ENCODE data around the gene DENND2D.

DENND2D gene

DNA sequence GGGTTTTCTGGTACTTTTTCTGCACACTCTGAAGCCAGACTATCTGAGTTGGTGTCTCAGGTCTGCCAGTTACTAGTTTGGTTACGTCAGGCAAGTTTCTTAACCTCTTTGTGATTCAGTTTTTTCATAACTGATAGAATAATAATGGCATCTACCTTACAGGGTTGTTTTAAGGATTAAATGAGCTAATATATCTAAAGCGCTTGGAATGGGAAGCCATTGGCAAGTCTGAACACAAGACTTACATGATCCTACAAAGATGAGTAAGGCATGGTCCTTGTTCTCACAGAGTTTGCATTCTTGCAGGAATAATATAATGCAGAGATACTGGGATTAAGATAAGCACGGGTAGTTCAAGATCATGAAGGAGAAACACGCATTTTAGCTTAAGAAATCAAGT, 9.2 kb upstream of the DENND2D start:
- no peak overlapping the region for H2AK5ac ChIP-seq (ENCODE audit: low read depth, low read length)
- H4K8ac ChIP-seq (ENCODE audit: low read depth, low read length): no peak overlapping the region
- no peaks in the 10 kb centered on the region for H3K9me3 ChIP-seq (replicated peaks in 1 of 2; ENCODE audit: control insufficient read depth in 2 of 2, insufficient read depth in 1 of 2, low read depth in 1 of 2, low read length in 2 of 2)
- peaks cover 4 to 7% of the 10 kb centered on the region in 2 donors for H3K4me1 ChIP-seq (ENCODE audit: control insufficient read depth in 2 of 2, insufficient read depth in 1 of 2, low read depth in 1 of 2, low read length in 2 of 2)
- DNase-seq (ENCODE audit: low spot score): no peak
- peaks cover 0 to 9% (median 0%) of the 10 kb centered on the region in 3 experiments for H3K27me3 ChIP-seq (ENCODE audit: control insufficient read depth in 3 of 3, insufficient read depth in 3 of 3, low read depth in 1 of 3, low read length in 3 of 3)
- no peak overlapping the region for H2BK12ac ChIP-seq (ENCODE audit: low read length)
- no peak overlapping the region for H2BK15ac ChIP-seq (ENCODE audit: low read length)
- no peak overlapping the region for H3K4me2 ChIP-seq (ENCODE audit: insufficient read depth, low read length, poor library complexity, severe bottlenecking)
- H3K4me3 ChIP-seq (ENCODE audit: low read length in 2 of 2): no peak overlapping the region
- no peaks in the 10 kb centered on the region for H3K79me1 ChIP-seq (ENCODE audit: low read depth, low read length)
- no peak overlapping the region for H3K27ac ChIP-seq (replicated peaks; ENCODE audit: low read length)
- no peaks in the 10 kb centered on the region for H3K36me3 ChIP-seq (replicated peaks in 1 of 2; ENCODE audit: control insufficient read depth in 2 of 2, insufficient read depth in 2 of 2, low read length in 2 of 2)
- H3K4ac ChIP-seq (ENCODE audit: low read length): no peak overlapping the region
- no peak overlapping the region for H4K91ac ChIP-seq (ENCODE audit: low read depth, low read length, poor library complexity)
- no peak overlapping the region for H2AFZ ChIP-seq (ENCODE audit: low read length)
- H3K14ac ChIP-seq (ENCODE audit: low read length): no peak overlapping the region
- H2BK5ac ChIP-seq (ENCODE audit: low read length): no peak overlapping the region
- H3K9ac ChIP-seq (ENCODE audit: low read depth, low read length, poor library complexity): no peak overlapping the region
- no peak overlapping the region for H3K18ac ChIP-seq (ENCODE audit: low read length)
- H3K23ac ChIP-seq (ENCODE audit: low read depth, low read length, poor library complexity): no peak overlapping the region
- no CpG with 5 or more reads among the region's 4 CpGs for WGBS, 2 donors (ENCODE audit: extremely low coverage in 2 of 2, insufficient read length in 2 of 2, insufficient replicate concordance in 1 of 2)
- H2BK120ac ChIP-seq (ENCODE audit: low read depth, low read length): no peak overlapping the region

DNA sequence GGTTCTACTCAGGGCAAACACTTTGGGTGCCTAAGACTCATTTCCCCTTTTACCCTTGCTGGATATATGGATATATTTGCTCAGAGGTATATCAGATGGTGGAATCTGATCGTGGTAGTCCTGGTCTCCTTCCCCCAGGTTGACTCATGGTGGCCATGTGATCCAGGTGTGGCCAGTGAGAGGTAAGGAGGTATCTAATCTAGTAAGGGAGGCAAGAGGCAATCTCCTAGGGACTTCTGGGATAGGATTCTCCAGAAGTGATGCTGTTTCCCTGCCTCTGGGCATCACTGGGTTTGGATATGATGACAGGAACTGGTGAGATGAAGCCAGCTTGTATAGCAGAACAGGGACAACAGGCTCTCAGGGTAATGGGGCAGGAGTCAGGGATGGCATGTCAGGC, 8.5 kb upstream of the DENND2D start:
- WGBS, 2 donors (ENCODE audit: extremely low coverage in 2 of 2, insufficient read length in 2 of 2, insufficient replicate concordance in 1 of 2): no CpG with 5 or more reads among the region's 1 CpG
- Histone ChIP-seq H3K27me3 (ENCODE audit: control insufficient read depth in 3 of 3, insufficient read depth in 3 of 3, low read depth in 1 of 3, low read length in 3 of 3) (peaks cover 0 to 13% (median 0%) of the 10 kb centered on the region in 3 experiments), H2BK15ac (ENCODE audit: low read length) (no peak overlapping the region), H2BK120ac (ENCODE audit: low read depth, low read length) (no peak overlapping the region), H3K27ac (replicated peaks; ENCODE audit: low read length) (no peak overlapping the region), H3K18ac (ENCODE audit: low read length) (no peak overlapping the region), H4K91ac (ENCODE audit: low read depth, low read length, poor library complexity) (no peak overlapping the region), H3K4ac (ENCODE audit: low read length) (no peak overlapping the region), H2AK5ac (ENCODE audit: low read depth, low read length) (peak overlapping the region; percentile 6), H3K36me3 (replicated peaks in 1 of 2; ENCODE audit: control insufficient read depth in 2 of 2, insufficient read depth in 2 of 2, low read length in 2 of 2) (no peaks in the 10 kb centered on the region), H3K23ac (ENCODE audit: low read depth, low read length, poor library complexity) (no peak overlapping the region), H3K9me3 (replicated peaks in 1 of 2; ENCODE audit: control insufficient read depth in 2 of 2, insufficient read depth in 1 of 2, low read depth in 1 of 2, low read length in 2 of 2) (no peaks in the 10 kb centered on the region), H3K79me1 (ENCODE audit: low read depth, low read length) (no peaks in the 10 kb centered on the region), H3K4me2 (ENCODE audit: insufficient read depth, low read length, poor library complexity, severe bottlenecking) (no peak overlapping the region), H3K4me1 (ENCODE audit: control insufficient read depth in 2 of 2, insufficient read depth in 1 of 2, low read depth in 1 of 2, low read length in 2 of 2) (peaks cover 3 to 4% of the 10 kb centered on the region in 2 donors), H3K9ac (ENCODE audit: low read depth, low read length, poor library complexity) (no peak overlapping the region), H4K8ac (ENCODE audit: low read depth, low read length) (no peak overlapping the region), H2BK12ac (ENCODE audit: low read length) (no peak overlapping the region), H2BK5ac (ENCODE audit: low read length) (no peak overlapping the region), H3K4me3 (ENCODE audit: low read length in 2 of 2) (no peak overlapping the region), H2AFZ (ENCODE audit: low read length) (no peak overlapping the region), H3K14ac (ENCODE audit: low read length) (no peak overlapping the region)
- no peak for DNase-seq (ENCODE audit: low spot score)

DNA sequence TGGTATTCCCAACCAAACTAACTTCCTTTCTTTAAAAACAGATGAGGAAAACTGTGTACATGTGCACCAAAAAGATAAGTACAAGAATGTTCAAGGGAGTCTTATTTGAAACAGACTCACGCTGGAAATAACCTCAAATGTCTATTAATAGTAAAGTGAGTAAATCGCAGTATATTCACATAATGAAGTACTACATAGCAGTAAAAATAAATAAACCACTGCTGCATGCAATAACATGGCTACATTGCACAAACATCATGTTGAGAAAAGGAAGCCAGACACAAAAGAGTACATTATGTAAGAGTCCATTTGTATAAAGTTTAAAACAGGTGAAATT, 5.2 kb upstream of the DENND2D start:
- Histone ChIP-seq H3K79me1 (ENCODE audit: low read depth, low read length) (no peaks in the 10 kb centered on the region), H3K4ac (ENCODE audit: low read length) (no peak overlapping the region), H2BK15ac (ENCODE audit: low read length) (no peak overlapping the region), H2BK120ac (ENCODE audit: low read depth, low read length) (no peak overlapping the region), H3K4me1 (ENCODE audit: control insufficient read depth in 2 of 2, insufficient read depth in 1 of 2, low read depth in 1 of 2, low read length in 2 of 2) (peaks cover 1 to 2% of the 10 kb centered on the region in 2 donors), H3K27ac (replicated peaks; ENCODE audit: low read length) (no peak overlapping the region), H2AFZ (ENCODE audit: low read length) (no peak overlapping the region), H3K4me2 (ENCODE audit: insufficient read depth, low read length, poor library complexity, severe bottlenecking) (no peak overlapping the region), H3K14ac (ENCODE audit: low read length) (no peak overlapping the region), H4K91ac (ENCODE audit: low read depth, low read length, poor library complexity) (no peak overlapping the region), H3K9me3 (replicated peaks in 1 of 2; ENCODE audit: control insufficient read depth in 2 of 2, insufficient read depth in 1 of 2, low read depth in 1 of 2, low read length in 2 of 2) (no peaks in the 10 kb centered on the region), H2AK5ac (ENCODE audit: low read depth, low read length) (no peak overlapping the region), H3K36me3 (replicated peaks in 1 of 2; ENCODE audit: control insufficient read depth in 2 of 2, insufficient read depth in 2 of 2, low read length in 2 of 2) (no peaks in the 10 kb centered on the region), H3K27me3 (ENCODE audit: control insufficient read depth in 3 of 3, insufficient read depth in 3 of 3, low read depth in 1 of 3, low read length in 3 of 3) (peaks cover 0 to 21% (median 0%) of the 10 kb centered on the region in 3 experiments), H3K9ac (ENCODE audit: low read depth, low read length, poor library complexity) (no peak overlapping the region), H3K23ac (ENCODE audit: low read depth, low read length, poor library complexity) (no peak overlapping the region), H2BK5ac (ENCODE audit: low read length) (no peak overlapping the region), H3K4me3 (ENCODE audit: low read length in 2 of 2) (no peak overlapping the region), H3K18ac (ENCODE audit: low read length) (no peak overlapping the region), H4K8ac (ENCODE audit: low read depth, low read length) (no peak overlapping the region), H2BK12ac (ENCODE audit: low read length) (no peak overlapping the region)
- WGBS, 2 donors (ENCODE audit: extremely low coverage in 2 of 2, insufficient read length in 2 of 2, insufficient replicate concordance in 1 of 2): no CpG with 5 or more reads among the region's 2 CpGs
- DNase-seq (ENCODE audit: low spot score): no peak

DNA sequence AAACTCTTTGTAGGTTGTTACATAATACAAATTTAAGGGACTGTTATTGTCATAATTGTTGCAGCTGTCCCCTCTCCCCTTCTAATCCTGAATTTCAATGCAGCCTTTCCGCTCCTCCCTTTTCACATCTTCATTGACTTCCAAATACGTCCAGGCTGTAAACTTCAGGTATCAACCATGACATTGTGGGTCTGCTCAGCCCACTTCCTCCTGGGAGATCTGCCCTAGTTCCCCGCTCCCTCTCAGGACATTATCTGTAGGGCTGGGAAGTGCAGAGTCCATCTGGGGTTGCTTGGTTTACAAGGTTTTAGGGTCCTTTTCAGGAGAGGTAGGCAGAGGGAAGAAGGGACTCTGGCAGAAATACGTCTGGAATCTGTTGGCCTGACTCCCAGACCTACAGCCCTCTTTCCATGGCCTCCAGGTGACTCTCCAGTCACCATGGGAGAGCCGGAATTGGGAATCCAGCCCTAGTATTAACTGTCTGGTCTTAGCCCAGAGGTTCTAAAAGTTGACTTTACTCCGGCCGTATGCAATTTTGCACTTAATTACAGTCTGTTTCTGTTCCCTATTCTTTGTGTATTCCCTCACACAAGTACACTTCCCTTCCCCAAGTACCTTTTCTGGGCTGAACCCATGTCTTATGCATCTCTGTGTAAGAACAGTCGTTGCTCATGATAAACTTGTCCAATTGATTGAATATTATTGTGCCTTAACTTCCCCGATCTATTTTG, 4.7 kb upstream of the DENND2D start:
- no peak overlapping the region for H3K27ac ChIP-seq (replicated peaks; ENCODE audit: low read length)
- H3K23ac ChIP-seq (ENCODE audit: low read depth, low read length, poor library complexity): no peak overlapping the region
- peaks cover 0 to 21% (median 0%) of the 10 kb centered on the region in 3 experiments for H3K27me3 ChIP-seq (ENCODE audit: control insufficient read depth in 3 of 3, insufficient read depth in 3 of 3, low read depth in 1 of 3, low read length in 3 of 3)
- peaks cover 1 to 2% of the 10 kb centered on the region in 2 donors for H3K4me1 ChIP-seq (ENCODE audit: control insufficient read depth in 2 of 2, insufficient read depth in 1 of 2, low read depth in 1 of 2, low read length in 2 of 2)
- H2BK120ac ChIP-seq (ENCODE audit: low read depth, low read length): no peak overlapping the region
- H2AFZ ChIP-seq (ENCODE audit: low read length): no peak overlapping the region
- no peaks in the 10 kb centered on the region for H3K9me3 ChIP-seq (replicated peaks in 1 of 2; ENCODE audit: control insufficient read depth in 2 of 2, insufficient read depth in 1 of 2, low read depth in 1 of 2, low read length in 2 of 2)
- H2BK12ac ChIP-seq (ENCODE audit: low read length): no peak overlapping the region
- H2BK5ac ChIP-seq (ENCODE audit: low read length): no peak overlapping the region
- no peaks in the 10 kb centered on the region for H3K36me3 ChIP-seq (replicated peaks in 1 of 2; ENCODE audit: control insufficient read depth in 2 of 2, insufficient read depth in 2 of 2, low read length in 2 of 2)
- no peak overlapping the region for H4K91ac ChIP-seq (ENCODE audit: low read depth, low read length, poor library complexity)
- no peak overlapping the region for H3K18ac ChIP-seq (ENCODE audit: low read length)
- no peak overlapping the region for H3K4me3 ChIP-seq (ENCODE audit: low read length in 2 of 2)
- no peak overlapping the region for H4K8ac ChIP-seq (ENCODE audit: low read depth, low read length)
- H3K4ac ChIP-seq (ENCODE audit: low read length): no peak overlapping the region
- no peak overlapping the region for H3K4me2 ChIP-seq (ENCODE audit: insufficient read depth, low read length, poor library complexity, severe bottlenecking)
- H2BK15ac ChIP-seq (ENCODE audit: low read length): no peak overlapping the region
- no peaks in the 10 kb centered on the region for H3K79me1 ChIP-seq (ENCODE audit: low read depth, low read length)
- H3K14ac ChIP-seq (ENCODE audit: low read length): no peak overlapping the region
- H3K9ac ChIP-seq (ENCODE audit: low read depth, low read length, poor library complexity): no peak overlapping the region
- no peak overlapping the region for H2AK5ac ChIP-seq (ENCODE audit: low read depth, low read length)
- no peak for DNase-seq (ENCODE audit: low spot score)
- WGBS, 2 donors (ENCODE audit: extremely low coverage in 2 of 2, insufficient read length in 2 of 2, insufficient replicate concordance in 1 of 2): no CpG with 5 or more reads among the region's 9 CpGs

Data from neuronal stem cell (in vitro differentiated cells).